HTR-8/SVneo (cell line): ENCODE measurements around the gene HNF4A.
A peak's percentile ranks its signal among the peaks of the same experiment; 100 is the strongest.

Source experiments
- DNase-seq: peaks from one replicate; pipeline ENCODE4 v3.0.0; 2011; ENCODE audit warnings: low spot score, mixed read lengths; ENCODE audit not compliant: insufficient read length
- FAIRE-seq: peaks from 2 replicates; lab custom pipeline; 2011; peaks lifted over from hg19 to GRCh38; lab: Jason Lieb, UNC

The HNF4A gene

DNA sequence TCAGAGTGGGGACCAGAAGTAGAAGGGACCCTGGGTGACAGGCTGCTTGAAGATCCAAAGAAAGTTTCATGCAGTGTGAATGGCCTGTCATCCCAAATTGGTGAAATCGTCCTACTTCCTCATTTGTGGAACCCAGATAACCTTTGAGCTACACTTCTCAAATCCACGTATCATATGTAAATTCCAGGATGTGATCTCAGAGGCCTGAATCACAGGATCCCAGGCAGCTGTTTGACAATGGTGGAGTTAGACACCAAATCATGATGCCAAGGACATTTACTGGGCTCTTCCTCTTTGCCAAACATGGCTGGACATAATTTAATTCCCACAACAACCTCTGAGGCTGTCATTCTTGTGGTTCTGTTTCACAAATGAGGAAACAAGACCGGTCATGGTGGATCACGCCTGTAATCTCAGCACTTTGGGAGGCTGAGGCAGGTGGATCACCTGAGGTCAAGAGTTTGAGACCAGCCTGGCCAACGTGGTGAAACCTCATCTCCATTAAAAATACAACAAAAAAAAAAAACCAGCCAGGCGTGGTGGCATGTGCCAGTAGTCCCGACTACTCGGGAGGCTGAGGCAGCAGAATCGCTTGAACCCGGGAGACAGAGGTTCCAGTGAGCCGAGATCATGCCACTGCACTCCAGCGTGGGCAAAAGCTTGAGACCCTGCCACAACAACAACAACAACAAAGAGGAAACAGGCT is 80.3 kb downstream of the HNF4A start:
- FAIRE-seq (no peak), DNase-seq (no peak)

- DNase-seq (no peak), FAIRE-seq (peak; percentile 69)
Observed at GRCh38 chr20:44436393-44436792, 80.9 kb downstream of the HNF4A start.

DNA sequence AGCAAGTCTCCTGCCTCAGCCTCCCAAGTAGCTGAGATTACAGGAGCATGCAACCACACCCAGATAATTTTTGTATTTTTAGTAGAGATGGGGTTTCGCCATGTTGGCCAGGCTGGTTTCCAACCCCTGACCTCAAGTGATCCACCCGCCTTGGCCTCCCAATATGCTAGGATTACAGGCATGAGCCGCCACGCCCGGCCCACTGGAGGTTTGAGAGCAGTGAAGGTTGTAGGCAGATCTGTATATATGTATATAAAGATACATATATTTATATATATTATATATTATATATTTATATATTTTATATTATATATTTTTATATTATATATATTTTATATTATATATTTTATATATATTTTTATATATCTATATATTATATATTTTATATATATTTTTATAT is 82.0 kb downstream of the HNF4A start:
- no peak for FAIRE-seq
- DNase-seq = no peak

DNA sequence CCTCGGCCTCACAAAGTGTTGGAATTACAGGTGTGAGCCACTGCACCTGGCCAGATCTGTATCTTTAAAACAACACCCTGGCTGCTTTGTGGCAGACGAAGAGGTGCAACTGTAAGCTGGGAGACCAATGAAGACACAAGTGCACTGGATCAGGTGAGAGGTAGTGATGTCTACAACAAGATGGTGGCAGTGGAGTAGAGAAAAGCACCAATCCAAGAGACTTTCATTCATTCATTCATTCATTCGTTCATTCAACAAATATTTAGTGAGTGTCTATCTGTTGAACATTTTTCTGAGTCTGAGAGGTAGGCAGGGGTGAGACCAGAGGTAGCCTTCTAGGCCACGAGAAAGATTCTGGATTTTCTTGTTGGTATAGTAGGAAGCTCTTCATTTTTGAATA is 83.3 kb downstream of the HNF4A start:
- FAIRE-seq (peak; percentile 95), DNase-seq (no peak)

DNA sequence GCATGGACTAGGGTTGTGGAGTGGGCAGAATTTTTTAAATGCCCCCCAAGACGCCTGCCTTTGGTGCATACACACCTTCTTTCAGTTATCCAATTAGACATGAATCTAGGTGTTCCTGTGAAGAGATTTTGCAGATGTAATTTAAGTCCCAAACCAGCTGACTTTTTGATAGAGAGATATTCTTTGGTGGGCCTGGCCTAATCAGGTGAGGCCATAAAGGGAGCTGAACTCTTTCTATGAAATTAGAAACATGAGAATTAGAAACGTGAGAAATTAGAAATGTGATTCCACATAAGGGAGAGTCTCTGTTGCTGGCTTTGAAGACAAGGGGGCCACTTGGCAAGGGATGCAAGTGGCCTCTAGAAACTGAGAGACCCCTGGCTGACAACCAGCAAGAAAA is 83.8 kb downstream of the HNF4A start:
- DNase-seq (no peak), FAIRE-seq (no peak)

DNA sequence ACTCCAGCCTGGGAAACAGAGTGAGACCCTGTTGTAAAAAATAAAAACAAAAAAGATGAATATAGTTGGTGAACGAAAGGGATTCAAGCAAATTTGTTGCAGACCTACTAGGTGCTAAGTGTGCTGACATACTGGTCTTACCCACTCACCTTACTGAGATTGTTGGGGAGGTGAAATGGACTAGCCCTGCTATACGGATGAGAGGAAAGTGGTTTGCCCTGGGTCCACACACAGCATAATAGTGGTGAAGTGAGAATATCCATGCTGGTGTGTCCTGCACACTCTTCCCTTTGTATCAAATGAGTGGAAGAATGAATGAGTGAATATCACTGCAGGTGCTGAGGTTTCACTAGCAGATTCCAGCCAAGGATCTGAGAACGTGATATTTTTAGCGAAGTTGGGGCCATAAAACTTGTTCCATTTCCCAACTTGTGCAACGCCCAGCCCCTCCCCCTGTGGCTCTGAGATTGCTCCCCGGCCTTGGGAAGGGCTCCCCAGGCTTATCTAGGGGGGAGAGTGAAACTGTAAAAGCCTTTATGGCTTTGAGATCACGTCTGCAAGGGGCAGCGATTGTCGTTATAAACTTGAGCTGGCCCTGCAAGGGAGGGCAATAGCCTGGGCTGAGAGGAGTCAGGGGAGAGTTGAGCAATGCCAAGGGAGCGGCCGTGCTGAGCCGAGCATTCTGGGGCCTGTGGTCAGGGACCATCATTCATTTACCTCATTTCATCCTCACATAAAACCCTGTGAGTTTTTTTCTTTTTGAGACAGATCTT is 87.0 kb downstream of the HNF4A start:
- no peak for DNase-seq
- peak; percentile 42 for FAIRE-seq

- FAIRE-seq = peak; percentile 26
- DNase-seq = no peak
Observed at GRCh38 chr20:44445742-44446710, 90.5 kb downstream of the HNF4A start.

DNA sequence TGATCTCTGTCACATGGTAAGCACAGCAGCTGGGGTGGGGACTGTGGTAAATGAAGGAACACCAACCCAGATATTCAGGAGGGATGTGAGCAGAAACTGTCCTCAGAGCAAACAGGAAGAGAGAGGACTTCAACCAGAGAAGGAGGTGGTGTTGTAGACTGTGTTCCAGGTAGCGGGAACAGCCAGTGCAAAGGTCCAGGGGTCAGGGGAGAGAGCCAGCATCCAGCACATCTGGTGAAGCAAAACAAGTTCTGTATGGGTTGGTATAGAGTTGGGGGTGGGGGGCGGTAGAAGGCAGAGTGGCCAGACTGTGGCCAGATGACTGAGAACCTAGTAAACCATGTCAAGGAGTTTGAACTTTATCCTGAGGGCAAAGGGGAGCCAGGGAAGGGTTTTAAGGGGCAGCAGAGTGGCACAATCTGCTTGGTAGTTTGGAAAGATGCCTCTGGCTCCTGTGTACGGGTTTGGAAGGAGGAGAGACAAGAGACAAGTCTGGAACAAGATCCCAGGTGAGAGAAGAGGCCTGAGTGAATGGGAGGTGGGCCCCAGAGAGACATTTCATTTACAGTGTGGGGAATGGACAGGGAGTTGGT is 92.4 kb downstream of the HNF4A start:
- no peak for FAIRE-seq
- no peak for DNase-seq

DNA sequence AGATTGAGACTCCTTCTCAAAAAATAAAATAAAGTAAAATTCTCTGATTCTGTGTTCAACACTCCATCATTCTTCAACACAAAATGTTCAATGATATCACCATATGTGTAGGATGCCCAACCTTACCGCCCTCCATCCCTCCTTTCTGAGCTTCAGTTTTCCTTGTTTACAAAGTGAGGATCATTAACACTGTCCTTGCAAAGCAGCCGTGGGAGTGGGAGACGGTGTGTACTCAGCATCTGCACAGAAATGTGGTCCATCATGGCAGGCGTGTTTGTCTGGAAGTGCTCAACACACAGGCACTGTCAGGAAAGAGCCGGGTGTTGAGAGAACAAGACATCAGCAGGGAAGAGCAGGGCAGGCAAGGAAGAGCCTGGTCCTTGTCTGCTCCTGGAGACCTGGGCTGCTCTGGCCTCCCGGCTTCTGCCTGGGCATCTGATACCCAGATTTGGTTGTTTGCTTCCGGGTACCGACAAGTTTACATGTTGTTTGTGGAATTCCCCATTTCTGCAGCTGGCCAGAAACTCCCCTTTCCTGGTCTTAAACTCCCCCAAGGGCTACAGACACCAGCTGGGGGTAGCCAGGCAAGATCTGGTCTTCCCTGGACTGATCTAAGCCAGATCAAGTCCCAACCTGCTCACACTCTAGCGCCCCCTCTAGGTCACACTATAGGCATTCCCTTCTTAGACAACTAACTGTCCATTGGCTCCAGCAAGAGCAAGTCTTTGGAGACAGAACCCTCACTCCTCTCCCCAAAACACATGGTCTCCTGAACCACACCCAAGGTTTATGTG is 93.5 kb downstream of the HNF4A start:
- DNase-seq (no peak), FAIRE-seq (peak; percentile 87)

- no peak for DNase-seq
- no peak for FAIRE-seq
Observed at GRCh38 chr20:44449864-44450263, 94.4 kb downstream of the HNF4A start.

- no peak for DNase-seq
- peak; percentile 90 for FAIRE-seq
Observed at GRCh38 chr20:44450281-44450889, 94.9 kb downstream of the HNF4A start.

DNA sequence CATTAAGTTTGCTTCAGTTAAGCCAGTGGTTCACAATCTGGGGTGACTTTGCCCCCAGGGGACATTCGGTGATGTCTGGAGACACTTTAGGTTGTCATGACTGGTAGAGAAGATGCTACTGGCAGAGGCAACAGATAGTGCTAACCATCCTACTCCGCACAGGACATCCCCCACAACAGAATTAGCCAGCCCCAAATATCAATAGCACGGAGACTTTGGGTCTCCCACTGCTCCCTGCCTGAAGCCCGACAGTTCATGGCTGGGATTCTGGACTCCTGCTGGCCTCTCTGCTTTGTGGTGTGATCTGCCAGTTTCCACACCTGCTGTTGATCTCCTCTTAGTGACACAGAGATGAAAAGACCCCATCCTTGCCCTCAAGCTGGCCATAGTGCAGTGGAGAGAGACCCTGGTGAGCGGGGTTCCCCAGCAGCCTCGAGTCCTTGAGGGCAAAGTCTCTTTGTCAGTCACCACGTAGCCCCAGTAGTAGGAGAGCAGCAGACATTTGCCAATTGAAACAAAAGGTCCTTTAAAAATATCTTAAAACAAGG is 95.5 kb downstream of the HNF4A start:
- DNase-seq (no peak), FAIRE-seq (peak; percentile 74)

DNA sequence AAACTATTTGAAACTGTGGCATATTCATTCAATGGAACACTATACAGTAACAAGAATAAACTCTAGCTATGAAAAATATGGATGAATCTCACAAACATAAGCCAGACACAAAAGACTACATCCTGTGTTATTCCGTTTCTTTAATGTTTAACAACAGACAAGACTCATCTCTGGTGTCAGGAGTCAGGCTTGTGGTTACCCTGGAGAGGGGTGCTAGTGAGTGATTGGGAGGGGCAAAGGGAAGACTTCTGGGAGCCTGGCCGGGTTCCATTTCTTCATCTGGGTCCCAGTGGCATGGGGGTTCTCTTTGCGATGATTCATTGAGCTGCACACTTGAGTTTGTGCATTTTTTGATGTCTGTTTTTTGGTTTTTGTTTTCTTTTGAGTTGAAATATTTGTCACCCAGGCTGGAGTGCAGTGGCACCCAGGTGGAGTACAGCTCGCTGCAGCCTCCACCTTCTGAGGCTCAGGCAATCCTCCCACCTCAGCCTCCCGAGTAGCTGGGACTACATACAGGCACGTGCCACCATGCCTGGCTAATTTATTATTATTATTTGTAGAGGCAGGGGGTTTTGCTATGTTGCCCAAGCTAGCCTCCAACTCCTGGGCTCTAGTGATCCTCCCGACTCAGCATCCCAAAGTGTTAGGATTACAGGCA is 98.9 kb downstream of the HNF4A start:
- DNase-seq (no peak), FAIRE-seq (no peak)

DNA sequence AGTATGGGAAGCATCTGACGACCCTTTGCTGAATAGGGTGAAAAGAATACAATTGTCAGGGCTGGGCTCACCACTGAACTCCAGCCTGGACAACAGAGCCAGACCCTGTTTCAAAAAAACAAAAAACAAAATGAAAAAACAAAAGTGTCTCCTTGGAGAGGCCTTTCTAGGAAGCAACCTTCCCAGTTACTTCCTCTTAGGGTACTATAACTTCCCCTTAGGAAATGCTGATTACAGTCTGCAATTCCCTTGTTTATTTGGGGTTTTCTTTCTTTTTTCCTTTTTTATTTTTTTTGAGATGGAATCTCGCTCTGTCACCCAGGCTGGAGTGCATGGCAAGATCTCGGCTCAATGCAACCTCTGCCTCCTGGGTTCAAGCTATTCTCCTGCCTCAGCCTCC is 99.6 kb downstream of the HNF4A start:
- no peak for FAIRE-seq
- no peak for DNase-seq

DNA sequence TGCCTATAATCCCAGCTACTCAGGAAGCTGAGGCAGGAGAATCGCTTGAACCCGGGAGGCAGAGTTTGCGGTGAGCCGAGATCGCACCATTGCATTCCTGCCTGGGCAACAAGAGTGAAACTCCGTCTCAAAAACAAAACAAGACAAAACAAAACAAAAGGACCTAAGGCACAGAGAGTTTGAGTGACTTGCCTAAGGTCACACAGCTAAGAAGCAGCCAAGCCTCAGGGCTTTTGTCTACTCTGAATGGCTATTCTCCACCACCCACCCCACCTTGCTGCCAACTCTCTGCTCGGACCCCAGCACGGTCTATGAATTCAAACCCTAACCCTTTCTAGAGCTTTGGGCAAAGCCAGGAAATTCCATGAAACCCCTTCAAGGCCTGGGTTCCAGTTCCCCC is 101.1 kb downstream of the HNF4A start:
- no peak for DNase-seq
- FAIRE-seq = no peak

DNA sequence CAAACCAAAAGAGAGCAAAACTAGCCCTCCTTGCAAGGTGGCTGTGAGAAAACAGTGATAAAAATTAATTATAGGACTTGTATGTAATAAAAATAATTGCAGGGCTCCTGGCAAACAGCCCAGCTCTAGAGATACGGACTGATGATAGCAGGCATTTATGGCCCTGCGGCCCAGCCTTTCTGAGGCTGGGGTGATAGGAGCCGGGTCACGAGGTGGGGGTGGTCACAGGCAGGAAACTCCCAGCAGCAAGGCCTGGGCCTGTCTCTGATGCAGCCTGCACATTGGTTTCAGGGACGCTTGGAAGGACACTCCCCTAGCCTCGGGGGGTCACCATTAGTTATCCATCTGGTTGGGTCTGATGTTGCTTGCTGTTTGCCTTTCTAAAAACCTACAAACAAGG is 101.5 kb downstream of the HNF4A start:
- DNase-seq = no peak

GRCh38 chr20:44459271-44459670 is 103.8 kb downstream of the HNF4A start:
- DNase-seq = no peak
- FAIRE-seq = no peak

More for the DNA sequence above, 101.5 kb downstream of the HNF4A start:
- FAIRE-seq = no peak

DNA sequence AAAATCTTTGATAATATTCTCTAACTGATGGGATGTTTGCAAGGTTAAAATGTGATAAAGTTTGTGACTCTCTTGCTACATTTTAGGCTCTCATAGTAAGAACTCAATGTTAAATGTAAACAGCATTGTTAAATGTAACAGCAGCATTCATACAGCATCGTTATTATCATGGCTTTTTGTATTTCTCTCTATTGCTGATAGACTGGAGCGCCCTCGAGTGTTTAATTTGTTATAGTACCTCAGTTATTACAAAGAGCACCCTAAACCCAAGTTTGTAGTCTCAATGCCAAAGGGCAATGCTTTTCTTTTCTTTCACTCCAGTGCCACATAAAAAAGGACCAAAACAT is 105.3 kb downstream of the HNF4A start:
- peak; percentile 94 for FAIRE-seq

More for the DNA sequence above, 105.3 kb downstream of the HNF4A start:
- DNase-seq = peak; percentile 86
